ENCODE measurements around the gene CISTR.

DNA sequence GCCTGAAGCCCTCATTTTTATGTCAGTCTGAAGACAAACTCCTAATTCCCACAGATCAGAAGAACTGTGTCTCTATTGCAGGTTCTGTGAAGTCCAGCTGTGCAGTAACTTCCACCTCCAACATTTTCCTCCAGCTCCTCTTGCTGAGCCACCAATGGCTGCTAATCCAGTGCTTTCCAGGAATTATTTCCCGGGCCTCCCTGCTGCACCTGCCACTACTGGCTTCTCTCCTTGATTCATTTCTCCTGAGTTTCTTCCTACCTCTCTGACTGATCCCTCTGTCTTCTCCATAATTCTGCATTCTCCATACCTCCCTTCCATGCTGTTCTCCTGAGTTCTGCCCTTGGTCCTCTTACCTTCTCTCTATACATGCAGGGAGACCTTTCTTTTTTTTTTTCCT lies 45.7 kb downstream of the CISTR start:
- no peak for TF ChIP-seq CTCF (IDR thresholded peaks at IDR 0.05)
- no peak for TF ChIP-seq POLR2A (IDR thresholded peaks at IDR 0.05; ENCODE audit: low read depth)
- TF ChIP-seq POLR2AphosphoS5 (IDR thresholded peaks at IDR 0.05) = no peak
